ENCODE measurements around the gene PSME2. TPM values are rescaled to one million over a fixed set of nuclear protein-coding genes. Genes with fewer than 3 reads are reported as not detected.
A peak's percentile ranks its signal among the peaks of the same experiment; 100 is the strongest.

The PSME2 gene
- total RNA-seq, 1 experiment from 2014 or later = 153 TPM

DNA sequence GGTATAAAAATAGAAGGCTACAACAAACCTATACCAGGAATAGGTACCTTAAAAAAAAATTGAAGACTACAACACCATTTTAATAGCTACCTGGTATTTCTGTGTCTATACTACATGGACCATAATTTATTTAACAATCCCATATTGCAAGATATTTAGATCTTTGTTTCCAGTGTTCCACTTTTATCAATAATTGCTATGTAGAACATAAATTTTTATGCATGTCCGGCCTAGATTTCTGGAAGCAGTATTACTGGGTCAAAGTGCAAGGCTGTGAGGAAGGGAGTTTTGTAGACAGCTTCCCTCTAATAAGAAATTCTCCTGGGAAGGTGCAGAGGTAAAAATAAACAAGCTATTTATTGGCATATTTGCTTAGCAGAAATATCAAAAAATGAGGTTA lies 35.9 kb downstream of the PSME2 start:
- POLR2A ChIA-PET (ENCODE audit: unreplicated experiment) = interaction anchor here (0.7 to 0.8 kb wide), 2 partner anchors 25 to 35 kb away, joined by 4 to 5 read pairs; partner anchors contain the start of gene PSME1

DNA sequence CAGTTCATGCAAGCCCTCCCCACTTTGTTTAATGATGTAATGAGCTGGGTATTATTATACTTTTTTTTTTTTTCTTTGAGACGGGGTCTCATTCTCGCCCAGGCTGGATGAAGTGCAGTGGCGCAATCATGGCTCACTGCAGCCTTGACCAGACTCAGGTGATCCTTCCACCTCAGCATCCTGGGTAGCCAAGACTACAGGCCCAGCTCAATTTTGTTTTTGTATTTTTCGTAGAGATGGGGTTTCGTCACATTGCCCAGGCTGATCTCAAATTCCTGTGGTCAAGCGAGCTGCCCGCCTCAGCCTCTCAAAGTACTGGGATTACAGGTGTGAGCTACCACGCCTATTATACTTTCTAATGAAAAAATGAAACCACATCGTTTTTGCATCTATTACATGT lies 36.4 kb downstream of the PSME2 start:
- Histone ChIP-seq H2AFZ (no peak overlapping the region), H3K36me3 (ENCODE audit: low read depth) (no peaks in the 10 kb centered on the region), H3K9me2 (ENCODE audit: insufficient read depth) (no peaks in the 10 kb centered on the region), H3K79me2 (ENCODE audit: low read depth) (no peaks in the 10 kb centered on the region), H4K20me1 (ENCODE audit: insufficient read depth) (no peaks in the 10 kb centered on the region), H3K4me3 (no peak overlapping the region), H3K4me1 (replicated peaks; ENCODE audit: insufficient read depth) (peaks cover 21% of the 10 kb centered on the region), H3K27me3 (ENCODE audit: insufficient read depth, low read depth) (no peaks in the 10 kb centered on the region), H3K4me2 (peak overlapping the region; percentile 51; the same call in 1 of the 2 replicates), H3F3A (ENCODE audit: insufficient read depth, low read depth) (peaks cover 23% of the 10 kb centered on the region), H3K9me3 (ENCODE audit: insufficient read depth, low read depth) (no peaks in the 10 kb centered on the region), H3K27ac (no peak overlapping the region)
- BruUV-seq (replicated peaks) = no TSS peak
- ChIA-PET CTCF (interaction anchor here (0.6 to 1.6 kb wide), 5 partner anchors 15 to 321 kb away, joined by 3 to 13 read pairs (median 3); partner anchors contain the start of gene IRF9), POLR2A (ENCODE audit: unreplicated experiment) (interaction anchor here (0.7 to 0.8 kb wide), 2 partner anchors 26 to 36 kb away, joined by 4 to 5 read pairs; partner anchors contain the start of gene PSME1)
- intact Hi-C loops (cut with micrococcal nuclease; ENCODE audit: unreplicated experiment) = loop anchor here (1.0 kb wide), 1 partner anchor 16 kb away; the partner anchor contains the start of gene PCK2
- no peak for TF ChIP-seq EZH2 (IDR thresholded peaks at IDR 0.05; ENCODE audit: low read depth)
- TF ChIP-seq, protein P1, sequence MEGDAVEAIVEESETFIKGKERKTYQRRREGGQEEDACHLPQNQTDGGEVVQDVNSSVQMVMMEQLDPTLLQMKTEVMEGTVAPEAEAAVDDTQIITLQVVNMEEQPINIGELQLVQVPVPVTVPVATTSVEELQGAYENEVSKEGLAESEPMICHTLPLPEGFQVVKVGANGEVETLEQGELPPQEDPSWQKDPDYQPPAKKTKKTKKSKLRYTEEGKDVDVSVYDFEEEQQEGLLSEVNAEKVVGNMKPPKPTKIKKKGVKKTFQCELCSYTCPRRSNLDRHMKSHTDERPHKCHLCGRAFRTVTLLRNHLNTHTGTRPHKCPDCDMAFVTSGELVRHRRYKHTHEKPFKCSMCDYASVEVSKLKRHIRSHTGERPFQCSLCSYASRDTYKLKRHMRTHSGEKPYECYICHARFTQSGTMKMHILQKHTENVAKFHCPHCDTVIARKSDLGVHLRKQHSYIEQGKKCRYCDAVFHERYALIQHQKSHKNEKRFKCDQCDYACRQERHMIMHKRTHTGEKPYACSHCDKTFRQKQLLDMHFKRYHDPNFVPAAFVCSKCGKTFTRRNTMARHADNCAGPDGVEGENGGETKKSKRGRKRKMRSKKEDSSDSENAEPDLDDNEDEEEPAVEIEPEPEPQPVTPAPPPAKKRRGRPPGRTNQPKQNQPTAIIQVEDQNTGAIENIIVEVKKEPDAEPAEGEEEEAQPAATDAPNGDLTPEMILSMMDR (conservative IDR thresholded peaks at IDR 0.05) = no peak
- DNase-seq = peak; percentile 43 to 62

More for the DNA sequence above, 35.9 kb downstream of the PSME2 start:
- H3K27me3 ChIP-seq (ENCODE audit: insufficient read depth, low read depth) = no peaks in the 10 kb centered on the region
- H3K4me3 ChIP-seq = no peak overlapping the region
- no peaks in the 10 kb centered on the region for H3K9me3 ChIP-seq (ENCODE audit: insufficient read depth, low read depth)
- DNase-seq = no peak
- peak overlapping the region; percentile 51; the same call in 1 of the 2 replicates for H3K4me2 ChIP-seq
- peaks cover 21% of the 10 kb centered on the region for H3K4me1 ChIP-seq (replicated peaks; ENCODE audit: insufficient read depth)
- H3K27ac ChIP-seq = no peak overlapping the region
- peaks cover 23% of the 10 kb centered on the region for H3F3A ChIP-seq (ENCODE audit: insufficient read depth, low read depth)
- H3K9me2 ChIP-seq (ENCODE audit: insufficient read depth) = no peaks in the 10 kb centered on the region
- CTCF ChIA-PET = interaction anchor here (1.2 to 1.5 kb wide), 2 partner anchors 51 to 52 kb away, joined by 5 to 13 read pairs; partner anchors contain the start of gene IRF9
- TF ChIP-seq, protein P1 (conservative IDR thresholded peaks at IDR 0.05) = no peak
- TF ChIP-seq EZH2 (IDR thresholded peaks at IDR 0.05; ENCODE audit: low read depth) = no peak
- H3K79me2 ChIP-seq (ENCODE audit: low read depth) = peaks cover 2% of the 10 kb centered on the region; the same call in 1 of the 2 replicates
- no TSS peak for BruUV-seq (replicated peaks)
- H4K20me1 ChIP-seq (ENCODE audit: insufficient read depth) = no peaks in the 10 kb centered on the region
- no peaks in the 10 kb centered on the region for H3K36me3 ChIP-seq (ENCODE audit: low read depth)
- intact Hi-C loops (cut with micrococcal nuclease; ENCODE audit: unreplicated experiment) = loop anchor here (1.0 kb wide), 1 partner anchor 16 kb away; the partner anchor contains the start of gene PCK2
- no peak overlapping the region for H2AFZ ChIP-seq

DNA sequence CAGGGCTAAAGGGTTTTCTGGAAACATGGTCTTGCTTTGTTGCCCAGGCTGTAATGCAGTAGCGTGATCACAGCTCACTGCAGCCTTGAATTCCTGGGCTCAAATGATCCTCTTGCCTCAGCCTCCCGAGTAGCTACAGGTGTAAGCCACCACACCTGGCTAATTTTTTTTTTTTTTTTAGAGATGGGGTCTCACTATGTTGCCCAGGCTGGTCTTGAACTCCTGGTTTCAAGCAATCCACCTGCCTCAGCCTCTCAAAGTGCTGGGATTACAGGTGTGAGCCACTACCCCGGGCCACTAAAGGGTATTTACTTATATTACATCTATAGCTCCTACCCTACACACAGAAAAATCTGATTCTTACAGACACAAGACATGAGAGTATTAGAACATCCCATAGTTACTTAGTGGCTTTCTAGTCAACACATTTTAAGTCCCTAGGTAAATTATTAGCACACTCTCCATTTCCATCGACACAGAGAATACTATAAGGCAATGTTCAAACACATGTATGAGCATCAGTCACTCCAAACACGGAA lies 38.0 kb downstream of the PSME2 start:
- no peaks in the 10 kb centered on the region for H4K20me1 ChIP-seq (ENCODE audit: insufficient read depth)
- no peak overlapping the region for H2AFZ ChIP-seq
- CTCF ChIA-PET = interaction anchor here (0.6 to 1.9 kb wide), 11 partner anchors 13 to 475 kb away, joined by 3 to 25 read pairs (median 4); partner anchors contain the start of genes IRF9, PCK2 and RNF31
- H3K9me2 ChIP-seq (ENCODE audit: insufficient read depth) = no peaks in the 10 kb centered on the region
- H3K9me3 ChIP-seq (ENCODE audit: insufficient read depth, low read depth) = no peaks in the 10 kb centered on the region
- H3K27me3 ChIP-seq (ENCODE audit: insufficient read depth, low read depth) = no peaks in the 10 kb centered on the region
- no peaks in the 10 kb centered on the region for H3K36me3 ChIP-seq (ENCODE audit: low read depth)
- DNase-seq = no peak
- TF ChIP-seq, protein P1 (conservative IDR thresholded peaks at IDR 0.05) = no peak
- H3K79me2 ChIP-seq (ENCODE audit: low read depth) = no peaks in the 10 kb centered on the region
- H3K4me1 ChIP-seq (replicated peaks; ENCODE audit: insufficient read depth) = peaks cover 21% of the 10 kb centered on the region
- POLR2A ChIA-PET (ENCODE audit: unreplicated experiment) = interaction anchor here (0.6 to 0.7 kb wide), 2 partner anchors 14 to 27 kb away, joined by 3 to 4 read pairs; partner anchors contain the start of gene PSME1
- BruUV-seq (replicated peaks) = no TSS peak
- peaks cover 14% of the 10 kb centered on the region for H3F3A ChIP-seq (ENCODE audit: insufficient read depth, low read depth)
- no peak overlapping the region for H3K4me3 ChIP-seq
- no peak overlapping the region for H3K27ac ChIP-seq
- no peak overlapping the region for H3K4me2 ChIP-seq
- intact Hi-C loops (cut with micrococcal nuclease; ENCODE audit: unreplicated experiment) = loop anchor here (1.0 to 2.0 kb wide), 2 partner anchors 50 to 94 kb away; no protein-coding TSS in a partner anchor
